Pancreas (tissue), 10 donors: ENCODE data around the gene MRPL36. TPM values are rescaled to one million over a fixed set of nuclear protein-coding genes. Genes with fewer than 3 reads are reported as not detected.

Experiments
- ATAC-seq, 4 donors: fragments of 200-7000 bp; cut with Tn5 transposase; one replicate each; pipeline versions ENCODE4 v1.8.0 to v1.9.1; 2020; ENCODE audit warnings: mild to moderate bottlenecking in 4 of 4, moderate library complexity in 4 of 4
- DNase-seq, 6 donors: peaks; one replicate each; pipeline ENCODE4 v3.0.0-alpha.2; 2020
- FAIRE-seq: peaks from 2 replicates; lab custom pipeline; 2012; peaks lifted over from hg19 to GRCh38; lab: Jason Lieb, UNC
- H3K27ac ChIP-seq, 4 donors: fragments of 200-600 bp; sonication (generic); 1 replicate in 3 of 4; 2 replicates in 1 of 4; pipeline versions ENCODE4 v1.5.0 to v1.8.0; 2020
- H3K27me3 ChIP-seq, 4 donors: fragments of 200-600 bp; one replicate each; pipeline ENCODE4 v1.8.0; 2021
- H3K36me3 ChIP-seq, 3 donors: fragments of 200-600 bp; sonication (generic) in 1 of 3; one replicate each; pipeline versions ENCODE4 v1.5.0 to v1.8.0; 2020 to 2021
- H3K4me1 ChIP-seq, 3 donors: fragments of 200-600 bp; one replicate each; pipeline ENCODE4 v1.8.0; 2021
- H3K4me3 ChIP-seq, 4 donors: fragments of 200-600 bp; sonication (generic) in 2 of 4; one replicate each; pipeline versions ENCODE4 v1.5.0 to v1.8.0; 2020 to 2021
- H3K9me3 ChIP-seq, 4 donors: fragments of 200-600 bp; one replicate each; pipeline ENCODE4 v1.8.0; 2021
- WGBS, 2 donors: extraction: QIAGEN DNeasy Blood & Tissue Kit; methylation state at CpG; one replicate each; pipeline ENCODE4 v1.1.7; 2013; 5-methylcytosine and 5-hydroxymethylcytosine counted together
- intact Hi-C, 3 donors: fragments of 100-400 bp; cut with DNase I; formaldehyde crosslinking; loops; one replicate each; pipeline versions ENCODE4 v1.11.1 to v1.14.2; 2022
- polyA plus RNA-seq, 2 donors: library from polyadenylated mRNA; stranded (reverse); fragments of 200-250 nt; gene quantifications; one replicate each; pipeline ENCODE4 v1.2.3, GENCODE V29; 2013
- total RNA-seq, 6 donors: library from RNA; stranded (reverse); fragmentation: NEBNext Ultra II Directional in 4 of 6; extraction: Animal tissue kit (Norgen Biotek cat#: 25700) in 4 of 6; gene quantifications; one replicate each; pipeline versions ENCODE4 v1.2.1 to v1.2.4, GENCODE V29; 2021 to 2023
- TF ChIP-seq, protein P1 (sequence below), 4 donors: fragments of 200-600 bp; sonication (generic) in 3 of 4; IDR thresholded peaks; one replicate each; pipeline versions ENCODE4 v1.5.0 to v1.8.0; 2021; ENCODE audit warnings: antibody characterized with exemption in 4 of 4
- donor health status: healthy with polysubstance abuse.
- donor health status: DM: no; HTN: no; CAD: no; lungs with moderate emphysema.
- donor health status: DM: no; HTN: no; CAD: no.
- donor health status: control.
- donor health status: control.
- donor health status: Bipolar disorder and iron deficiency.
- donor health status: DM: yes; HTN: yes; CAD: no.
- donor health status: DM: no; HTN: no; CAD: no.
- donor health status: DM: no; HTN: no; CAD: no.
- donor health status: DM: yes; HTN: yes; CAD: no.

MRPL36 gene
- total and polyA plus RNA-seq, 8 donors: 13.1 to 48.0 (median 16.1) TPM

DNA sequence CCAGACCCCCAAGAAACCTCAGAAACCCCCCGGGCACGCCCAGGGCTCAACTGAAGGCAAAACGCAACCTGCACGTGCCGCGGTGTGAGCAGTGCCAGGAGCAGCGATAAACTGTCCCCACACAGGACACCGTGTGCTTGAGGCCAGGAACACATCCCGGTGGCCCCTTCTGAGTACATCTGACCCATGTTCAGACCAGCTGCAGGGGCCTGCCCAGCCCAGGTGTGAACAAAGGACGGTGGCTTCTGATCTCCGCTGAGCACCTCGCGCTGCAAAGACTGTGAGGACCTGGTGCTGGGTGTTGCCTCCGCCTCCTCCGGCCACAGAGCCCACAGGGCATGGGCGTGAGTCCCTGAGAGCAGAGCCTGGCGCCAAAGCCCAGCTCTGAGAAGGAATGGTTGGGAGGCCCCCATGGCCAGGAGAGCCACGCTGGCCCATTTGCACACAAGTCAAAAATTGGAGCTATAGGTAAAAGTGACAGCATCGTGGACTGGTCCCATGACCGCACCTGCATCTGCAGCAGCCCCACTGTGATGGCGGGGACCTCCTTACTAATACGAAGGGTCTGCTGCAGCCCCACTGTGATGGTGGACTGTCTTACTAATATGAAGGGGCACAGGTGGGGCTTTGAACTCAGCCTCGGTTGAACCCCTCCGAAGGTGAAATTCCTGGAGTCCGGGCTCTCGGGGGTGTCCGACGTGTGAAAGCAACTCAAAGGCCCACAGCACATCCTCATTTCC, 33.0 kb upstream of the MRPL36 start:
- no peak overlapping the region for H3K27ac ChIP-seq
- 70 to 75% methylated on average over 28 of the region's 28 CpGs for WGBS, 2 donors
- intact Hi-C loops: no loop called here
- TF ChIP-seq, protein P1, sequence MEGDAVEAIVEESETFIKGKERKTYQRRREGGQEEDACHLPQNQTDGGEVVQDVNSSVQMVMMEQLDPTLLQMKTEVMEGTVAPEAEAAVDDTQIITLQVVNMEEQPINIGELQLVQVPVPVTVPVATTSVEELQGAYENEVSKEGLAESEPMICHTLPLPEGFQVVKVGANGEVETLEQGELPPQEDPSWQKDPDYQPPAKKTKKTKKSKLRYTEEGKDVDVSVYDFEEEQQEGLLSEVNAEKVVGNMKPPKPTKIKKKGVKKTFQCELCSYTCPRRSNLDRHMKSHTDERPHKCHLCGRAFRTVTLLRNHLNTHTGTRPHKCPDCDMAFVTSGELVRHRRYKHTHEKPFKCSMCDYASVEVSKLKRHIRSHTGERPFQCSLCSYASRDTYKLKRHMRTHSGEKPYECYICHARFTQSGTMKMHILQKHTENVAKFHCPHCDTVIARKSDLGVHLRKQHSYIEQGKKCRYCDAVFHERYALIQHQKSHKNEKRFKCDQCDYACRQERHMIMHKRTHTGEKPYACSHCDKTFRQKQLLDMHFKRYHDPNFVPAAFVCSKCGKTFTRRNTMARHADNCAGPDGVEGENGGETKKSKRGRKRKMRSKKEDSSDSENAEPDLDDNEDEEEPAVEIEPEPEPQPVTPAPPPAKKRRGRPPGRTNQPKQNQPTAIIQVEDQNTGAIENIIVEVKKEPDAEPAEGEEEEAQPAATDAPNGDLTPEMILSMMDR (IDR thresholded peaks at IDR 0.05): no peak
- H3K4me3 ChIP-seq: no peak overlapping the region
- no peaks in the 10 kb centered on the region for H3K27me3 ChIP-seq
- H3K4me1 ChIP-seq: no peaks in the 10 kb centered on the region
- DNase-seq: no peak
- ATAC-seq: no peak
- H3K36me3 ChIP-seq: no peaks in the 10 kb centered on the region
- no peak for FAIRE-seq
- no peaks in the 10 kb centered on the region for H3K9me3 ChIP-seq

DNA sequence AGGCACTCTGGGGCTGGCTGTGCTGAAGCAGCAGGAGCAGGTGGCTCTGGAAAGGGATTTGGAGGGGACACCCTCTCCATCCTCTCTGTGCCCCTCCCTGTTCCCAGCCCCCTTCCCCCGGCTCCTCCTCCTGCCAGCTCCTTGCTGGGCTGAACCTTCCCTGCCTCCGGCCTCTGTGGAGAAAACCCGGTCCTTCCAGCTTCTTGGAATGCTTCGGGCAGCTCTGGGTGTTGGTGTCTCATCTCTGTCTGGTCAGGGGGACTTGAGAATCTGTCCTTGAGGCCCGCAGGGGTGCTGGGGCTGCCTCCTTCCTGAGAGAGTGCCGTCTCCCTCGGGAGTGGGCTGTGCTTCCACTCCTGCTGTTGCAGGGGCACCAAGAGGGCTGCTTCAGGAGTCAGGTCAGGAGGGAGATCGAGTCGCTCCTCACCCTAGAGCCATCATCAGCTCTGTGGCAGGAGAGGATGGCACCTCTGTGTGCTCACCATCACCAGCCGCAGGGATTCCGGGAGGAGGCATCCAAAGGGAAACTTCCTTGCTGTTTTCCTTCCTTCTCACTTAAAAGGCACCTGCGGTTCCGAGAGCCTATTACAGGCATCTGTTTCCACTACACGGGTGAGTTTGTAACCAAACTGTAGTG, 32.2 kb upstream of the MRPL36 start:
- TF ChIP-seq, protein P1 (IDR thresholded peaks at IDR 0.05): no peak
- no peak for ATAC-seq
- WGBS, 2 donors: 48 to 51% methylated on average over 14 of the region's 14 CpGs
- Histone ChIP-seq H3K9me3 (no peaks in the 10 kb centered on the region), H3K4me3 (no peak overlapping the region), H3K4me1 (no peaks in the 10 kb centered on the region), H3K27me3 (no peaks in the 10 kb centered on the region), H3K36me3 (no peaks in the 10 kb centered on the region), H3K27ac (no peak overlapping the region)
- FAIRE-seq: no peak
- intact Hi-C loops: no loop called here
- no peak for DNase-seq

DNA sequence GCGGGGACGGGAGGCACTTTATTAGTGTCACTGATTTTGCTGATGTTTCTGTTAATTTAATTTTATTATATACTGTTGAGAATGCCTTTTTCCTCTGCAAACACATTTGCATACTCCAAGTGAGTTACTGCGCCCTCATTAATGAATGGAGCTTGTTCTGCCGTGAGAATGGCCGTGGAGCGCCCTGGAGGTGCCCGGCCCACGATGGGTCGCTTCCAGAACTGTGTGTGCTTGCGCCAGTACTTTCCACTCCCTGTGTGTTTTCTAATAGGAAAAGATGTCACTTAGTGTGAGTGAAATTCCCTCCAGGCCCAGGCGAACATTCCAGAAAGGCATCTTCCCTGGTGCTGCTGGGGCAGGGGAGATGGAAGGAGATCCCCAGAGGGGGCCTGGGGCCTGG, 31.6 kb upstream of the MRPL36 start:
- Histone ChIP-seq H3K4me1 (no peaks in the 10 kb centered on the region), H3K4me3 (no peak overlapping the region), H3K9me3 (no peaks in the 10 kb centered on the region), H3K36me3 (no peaks in the 10 kb centered on the region), H3K27me3 (no peaks in the 10 kb centered on the region), H3K27ac (no peak overlapping the region)
- intact Hi-C loops: no loop called here
- FAIRE-seq: no peak
- WGBS, 2 donors: 85 to 92% methylated on average over 11 of the region's 11 CpGs
- DNase-seq: no peak
- TF ChIP-seq, protein P1 (IDR thresholded peaks at IDR 0.05): no peak
- no peak for ATAC-seq

DNA sequence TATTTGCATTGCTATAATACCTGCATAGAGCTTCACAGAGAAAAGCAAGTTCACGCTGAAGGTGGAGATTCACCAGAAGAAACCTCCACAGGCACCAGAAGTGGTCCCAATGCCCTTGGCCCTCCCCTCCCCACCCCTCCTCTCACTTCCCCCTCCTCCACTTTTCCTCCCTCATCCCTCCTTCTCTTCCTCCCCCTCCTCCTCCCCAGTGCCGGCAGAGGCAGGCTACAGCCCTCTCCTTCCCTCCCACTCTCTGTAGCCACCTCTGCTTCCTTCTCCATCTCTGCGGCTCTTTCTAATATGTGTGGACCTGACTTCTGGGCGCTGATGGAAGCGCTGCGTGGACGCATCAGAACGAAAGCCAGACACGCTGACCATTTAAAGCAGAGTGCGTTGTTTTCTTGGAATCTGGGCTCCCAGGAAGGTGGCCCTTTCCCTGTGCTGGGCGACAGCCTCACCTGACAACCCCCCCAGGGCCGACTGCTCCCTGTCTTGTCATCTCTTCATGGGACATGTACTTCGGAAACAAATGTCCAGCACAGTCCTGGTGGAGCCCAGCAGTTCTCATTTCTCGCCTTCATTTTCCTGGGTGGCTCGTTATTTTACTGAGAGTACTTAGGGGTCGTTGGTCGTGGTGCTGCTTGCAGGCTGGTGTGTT, 31.1 kb upstream of the MRPL36 start:
- DNase-seq (no peak), FAIRE-seq (no peak)
- 79 to 84% methylated on average over 17 of the region's 17 CpGs for WGBS, 2 donors

More for the DNA sequence above, 31.1 kb upstream of the MRPL36 start:
- H3K36me3 ChIP-seq: no peaks in the 10 kb centered on the region
- no peaks in the 10 kb centered on the region for H3K4me1 ChIP-seq
- intact Hi-C loops: no loop called here
- no peak overlapping the region for H3K4me3 ChIP-seq
- H3K9me3 ChIP-seq: no peaks in the 10 kb centered on the region
- TF ChIP-seq, protein P1 (IDR thresholded peaks at IDR 0.05): no peak
- H3K27ac ChIP-seq: no peak overlapping the region
- no peaks in the 10 kb centered on the region for H3K27me3 ChIP-seq
- no peak for ATAC-seq
